ENCODE results near the gene KHDC4. TPM values are rescaled to one million over a fixed set of nuclear protein-coding genes. Genes with fewer than 3 reads are reported as not detected.

Gene KHDC4
- total and polyA plus RNA-seq, 4 donors, result 8.4 to 32.6 (median 14.8) TPM

GRCh38 chr1:155880251-155880650, 54.0 kb downstream of the KHDC4 start:
- no peak overlapping the region for H3K4me3 ChIP-seq (ENCODE audit: low read depth in 1 of 3, low read length in 3 of 3)
- DNase-seq (ENCODE audit: low spot score), result no peak
- no peak overlapping the region for H3K9ac ChIP-seq (ENCODE audit: low read depth in 1 of 2, low read length in 2 of 2)
- H3K27ac ChIP-seq (ENCODE audit: low read depth in 1 of 2, low read length in 2 of 2), result no peak overlapping the region
- no peaks in the 10 kb centered on the region for H3K36me3 ChIP-seq (ENCODE audit: control insufficient read depth in 4 of 4, insufficient read depth in 3 of 4, low read depth in 1 of 4, low read length in 3 of 4)
- H3K4me1 ChIP-seq (ENCODE audit: control insufficient read depth in 4 of 4, insufficient read depth in 4 of 4, low read length in 3 of 4), result no peaks in the 10 kb centered on the region
- H3K9me3 ChIP-seq (ENCODE audit: control insufficient read depth in 4 of 4, low read length in 3 of 4), result no peaks in the 10 kb centered on the region
- 96% methylated on average over 2 of the region's 2 CpGs for WGBS
- no peaks in the 10 kb centered on the region for H3K27me3 ChIP-seq (ENCODE audit: control insufficient read depth in 4 of 4, insufficient read depth in 4 of 4, low read length in 3 of 4)
- TF ChIP-seq FOXA1 (IDR thresholded peaks at IDR 0.05) (no peak), NR2F2 (IDR thresholded peaks at IDR 0.05) (no peak), CTCF (IDR thresholded peaks at IDR 0.05; ENCODE audit: low read depth, low read length, missing input control) (no peak), YY1 (IDR thresholded peaks at IDR 0.05) (no peak), ATF3 (IDR thresholded peaks at IDR 0.05) (no peak), FOXA2 (IDR thresholded peaks at IDR 0.05) (no peak), HNF4G (IDR thresholded peaks at IDR 0.05) (no peak), HNF4A (conservative IDR thresholded peaks at IDR 0.05) (no peak), JUND (IDR thresholded peaks at IDR 0.05) (no peak), SP1 (IDR thresholded peaks at IDR 0.05) (no peak), RXRA (IDR thresholded peaks at IDR 0.05) (no peak), GABPA (IDR thresholded peaks at IDR 0.05 in 1 of 2, conservative IDR thresholded peaks at IDR 0.05 in 1 of 2) (no peak), EGR1 (IDR thresholded peaks at IDR 0.05; ENCODE audit: low read depth in 2 of 2) (no peak)
- TF ChIP-seq, protein P1, sequence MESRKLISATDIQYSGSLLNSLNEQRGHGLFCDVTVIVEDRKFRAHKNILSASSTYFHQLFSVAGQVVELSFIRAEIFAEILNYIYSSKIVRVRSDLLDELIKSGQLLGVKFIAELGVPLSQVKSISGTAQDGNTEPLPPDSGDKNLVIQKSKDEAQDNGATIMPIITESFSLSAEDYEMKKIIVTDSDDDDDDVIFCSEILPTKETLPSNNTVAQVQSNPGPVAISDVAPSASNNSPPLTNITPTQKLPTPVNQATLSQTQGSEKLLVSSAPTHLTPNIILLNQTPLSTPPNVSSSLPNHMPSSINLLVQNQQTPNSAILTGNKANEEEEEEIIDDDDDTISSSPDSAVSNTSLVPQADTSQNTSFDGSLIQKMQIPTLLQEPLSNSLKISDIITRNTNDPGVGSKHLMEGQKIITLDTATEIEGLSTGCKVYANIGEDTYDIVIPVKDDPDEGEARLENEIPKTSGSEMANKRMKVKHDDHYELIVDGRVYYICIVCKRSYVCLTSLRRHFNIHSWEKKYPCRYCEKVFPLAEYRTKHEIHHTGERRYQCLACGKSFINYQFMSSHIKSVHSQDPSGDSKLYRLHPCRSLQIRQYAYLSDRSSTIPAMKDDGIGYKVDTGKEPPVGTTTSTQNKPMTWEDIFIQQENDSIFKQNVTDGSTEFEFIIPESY (IDR thresholded peaks at IDR 0.05), result no peak
- TF ChIP-seq, protein P2, sequence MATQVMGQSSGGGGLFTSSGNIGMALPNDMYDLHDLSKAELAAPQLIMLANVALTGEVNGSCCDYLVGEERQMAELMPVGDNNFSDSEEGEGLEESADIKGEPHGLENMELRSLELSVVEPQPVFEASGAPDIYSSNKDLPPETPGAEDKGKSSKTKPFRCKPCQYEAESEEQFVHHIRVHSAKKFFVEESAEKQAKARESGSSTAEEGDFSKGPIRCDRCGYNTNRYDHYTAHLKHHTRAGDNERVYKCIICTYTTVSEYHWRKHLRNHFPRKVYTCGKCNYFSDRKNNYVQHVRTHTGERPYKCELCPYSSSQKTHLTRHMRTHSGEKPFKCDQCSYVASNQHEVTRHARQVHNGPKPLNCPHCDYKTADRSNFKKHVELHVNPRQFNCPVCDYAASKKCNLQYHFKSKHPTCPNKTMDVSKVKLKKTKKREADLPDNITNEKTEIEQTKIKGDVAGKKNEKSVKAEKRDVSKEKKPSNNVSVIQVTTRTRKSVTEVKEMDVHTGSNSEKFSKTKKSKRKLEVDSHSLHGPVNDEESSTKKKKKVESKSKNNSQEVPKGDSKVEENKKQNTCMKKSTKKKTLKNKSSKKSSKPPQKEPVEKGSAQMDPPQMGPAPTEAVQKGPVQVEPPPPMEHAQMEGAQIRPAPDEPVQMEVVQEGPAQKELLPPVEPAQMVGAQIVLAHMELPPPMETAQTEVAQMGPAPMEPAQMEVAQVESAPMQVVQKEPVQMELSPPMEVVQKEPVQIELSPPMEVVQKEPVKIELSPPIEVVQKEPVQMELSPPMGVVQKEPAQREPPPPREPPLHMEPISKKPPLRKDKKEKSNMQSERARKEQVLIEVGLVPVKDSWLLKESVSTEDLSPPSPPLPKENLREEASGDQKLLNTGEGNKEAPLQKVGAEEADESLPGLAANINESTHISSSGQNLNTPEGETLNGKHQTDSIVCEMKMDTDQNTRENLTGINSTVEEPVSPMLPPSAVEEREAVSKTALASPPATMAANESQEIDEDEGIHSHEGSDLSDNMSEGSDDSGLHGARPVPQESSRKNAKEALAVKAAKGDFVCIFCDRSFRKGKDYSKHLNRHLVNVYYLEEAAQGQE (IDR thresholded peaks at IDR 0.05), result no peak
- TF ChIP-seq, protein P3, sequence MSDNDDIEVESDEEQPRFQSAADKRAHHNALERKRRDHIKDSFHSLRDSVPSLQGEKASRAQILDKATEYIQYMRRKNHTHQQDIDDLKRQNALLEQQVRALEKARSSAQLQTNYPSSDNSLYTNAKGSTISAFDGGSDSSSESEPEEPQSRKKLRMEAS (IDR thresholded peaks at IDR 0.05), result no peak

DNA sequence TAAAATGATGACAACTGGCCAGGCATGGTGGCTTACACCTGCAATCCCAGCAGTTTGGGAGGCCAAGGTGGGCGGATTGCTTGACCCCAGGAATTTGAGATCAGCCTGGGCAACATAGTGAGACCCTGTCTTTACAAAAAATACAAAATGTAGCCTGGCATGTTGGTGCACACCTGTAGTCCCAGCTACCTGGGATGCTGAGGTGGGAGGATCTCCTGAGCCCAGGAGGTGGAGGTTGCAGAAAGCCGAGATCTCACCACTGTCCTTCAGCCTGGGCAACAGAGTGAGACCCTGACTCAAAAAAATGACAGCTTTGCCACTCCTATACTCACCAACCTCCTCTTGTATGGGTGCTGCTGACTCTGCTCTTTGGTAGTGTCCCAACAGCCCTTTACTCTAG, 56.3 kb downstream of the KHDC4 start:
- Histone ChIP-seq H3K4me1 (ENCODE audit: control insufficient read depth in 4 of 4, insufficient read depth in 4 of 4, low read length in 3 of 4) (no peaks in the 10 kb centered on the region), H3K27ac (ENCODE audit: low read depth in 1 of 2, low read length in 2 of 2) (no peak overlapping the region), H3K4me3 (ENCODE audit: low read depth in 1 of 3, low read length in 3 of 3) (no peak overlapping the region), H3K9me3 (ENCODE audit: control insufficient read depth in 4 of 4, low read length in 3 of 4) (no peaks in the 10 kb centered on the region), H3K27me3 (ENCODE audit: control insufficient read depth in 4 of 4, insufficient read depth in 4 of 4, low read length in 3 of 4) (no peaks in the 10 kb centered on the region), H3K9ac (ENCODE audit: low read depth in 1 of 2, low read length in 2 of 2) (no peak overlapping the region), H3K36me3 (ENCODE audit: control insufficient read depth in 4 of 4, insufficient read depth in 3 of 4, low read depth in 1 of 4, low read length in 3 of 4) (no peaks in the 10 kb centered on the region)
- no peak for DNase-seq (ENCODE audit: low spot score)
- 94% methylated on average over 2 of the region's 2 CpGs for WGBS
- TF ChIP-seq RXRA (IDR thresholded peaks at IDR 0.05) (no peak), TAF1 (conservative IDR thresholded peaks at IDR 0.05) (no peak), FOXA1 (IDR thresholded peaks at IDR 0.05) (no peak), FOXA2 (IDR thresholded peaks at IDR 0.05) (no peak), EGR1 (IDR thresholded peaks at IDR 0.05; ENCODE audit: low read depth in 2 of 2) (no peak)
- TF ChIP-seq, protein P3 (IDR thresholded peaks at IDR 0.05), result no peak
